Amniotic epithelial cell (primary cell): ENCODE results near the gene AGRN.

Experiments used
- DNase-seq: peaks from one replicate; pipeline ENCODE4 v3.0.0-alpha.2; 2010; ENCODE audit warnings: low read depth

Gene AGRN

DNA sequence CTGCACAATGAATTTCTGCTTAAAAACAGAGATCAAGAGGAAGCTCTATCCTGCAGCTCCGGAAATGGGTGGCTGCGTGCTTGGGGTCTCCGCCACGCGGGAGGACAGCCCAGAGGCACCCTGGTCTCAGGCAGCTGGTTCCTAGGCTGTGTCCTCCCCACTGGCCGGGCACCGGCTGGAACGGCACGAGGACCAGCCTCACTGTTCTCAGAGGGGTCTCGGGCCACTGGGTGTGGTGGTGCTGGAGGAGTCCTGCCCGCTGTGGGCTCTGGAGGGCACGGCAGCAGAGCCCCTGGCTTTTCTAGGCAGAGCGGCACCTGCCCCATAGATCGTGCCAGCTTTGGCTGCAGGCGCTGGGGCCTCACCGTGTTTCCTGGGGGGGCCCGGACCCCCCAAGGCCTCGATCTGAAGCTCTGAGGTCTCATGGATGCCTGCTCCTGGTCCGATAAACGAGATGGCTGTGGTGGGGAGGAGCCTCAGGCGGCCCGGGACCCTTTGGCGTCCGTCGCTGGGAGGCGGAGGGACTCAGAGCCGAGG, 62.4 kb downstream of the AGRN start:
- no peak for DNase-seq

DNA sequence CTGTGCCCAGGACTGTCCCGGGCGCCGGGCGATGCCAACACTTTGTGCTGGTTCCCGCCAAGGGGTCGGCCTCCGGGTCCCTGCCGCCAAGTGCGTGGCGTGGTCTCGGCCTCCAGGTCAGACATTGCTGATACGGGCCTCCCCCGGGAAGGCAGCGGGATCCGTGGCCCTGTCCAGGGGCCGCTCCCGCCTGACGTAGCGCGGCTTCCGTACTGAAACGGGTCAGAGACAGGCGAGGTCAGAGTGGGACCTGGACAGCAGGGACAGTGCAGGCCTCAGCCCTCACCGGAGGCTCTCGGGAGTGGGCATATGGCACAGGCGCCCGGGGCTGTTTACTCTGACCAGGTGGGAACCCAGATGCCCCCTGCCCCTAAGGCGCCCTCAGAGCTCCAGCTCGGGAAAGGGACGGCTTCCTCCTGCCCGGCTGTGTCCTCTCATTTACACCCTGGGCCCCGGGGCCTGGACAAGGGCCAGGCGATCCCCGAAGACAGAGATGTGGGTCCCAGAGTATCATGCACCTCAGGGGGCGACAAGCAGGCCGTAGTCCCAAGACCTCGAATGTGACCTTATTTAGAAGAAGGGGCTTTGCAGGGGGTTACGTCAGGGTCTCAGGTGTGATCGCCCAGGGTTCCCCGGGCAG, 63.0 kb downstream of the AGRN start:
- DNase-seq: no peak

DNA sequence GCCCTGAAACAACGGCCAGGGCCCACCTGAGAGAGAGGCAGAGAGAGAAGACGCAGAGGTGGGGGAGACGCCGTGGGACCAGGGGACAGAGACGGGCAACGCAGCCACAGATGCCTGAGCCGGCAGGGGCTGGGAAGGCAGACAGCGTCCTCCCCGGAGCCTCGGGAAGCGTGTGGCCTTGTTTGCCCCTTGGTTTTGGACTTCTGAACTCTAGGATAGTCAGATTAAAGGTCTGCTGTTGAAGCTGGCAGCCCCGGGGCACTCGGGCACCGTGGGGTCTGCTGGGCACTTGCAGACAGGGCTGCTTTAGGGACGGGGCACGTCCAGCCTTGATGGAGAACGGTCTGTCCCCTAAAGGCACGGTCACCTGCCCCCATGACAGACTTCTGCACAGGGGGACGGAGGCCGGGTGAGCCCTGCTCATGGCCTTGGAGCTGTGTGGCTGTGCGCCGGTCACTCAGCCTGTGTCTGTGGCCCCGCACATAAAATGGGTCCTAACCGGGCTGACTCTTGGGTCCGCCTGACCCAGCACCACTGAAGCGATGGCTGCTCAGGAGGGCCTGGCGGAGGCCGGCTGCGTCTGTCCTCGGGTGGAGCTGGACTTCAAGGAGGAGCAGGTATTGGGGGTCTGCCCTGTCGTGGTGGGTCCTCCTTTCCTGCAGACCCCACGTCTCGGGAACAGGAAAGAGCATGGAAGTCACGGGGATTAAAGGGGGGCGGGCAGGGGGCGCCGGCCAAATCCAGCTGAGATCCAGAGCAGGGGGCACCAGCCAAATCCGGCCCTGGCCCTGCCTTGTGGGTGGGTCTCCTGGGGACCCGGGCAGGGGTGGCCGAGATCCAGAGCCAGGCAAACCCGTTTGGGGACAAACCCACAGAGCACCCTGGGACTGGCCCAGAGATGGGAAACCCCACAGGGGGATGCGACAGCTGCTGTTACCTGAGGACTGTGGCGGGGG, 63.8 kb downstream of the AGRN start:
- DNase-seq: no peak

DNA sequence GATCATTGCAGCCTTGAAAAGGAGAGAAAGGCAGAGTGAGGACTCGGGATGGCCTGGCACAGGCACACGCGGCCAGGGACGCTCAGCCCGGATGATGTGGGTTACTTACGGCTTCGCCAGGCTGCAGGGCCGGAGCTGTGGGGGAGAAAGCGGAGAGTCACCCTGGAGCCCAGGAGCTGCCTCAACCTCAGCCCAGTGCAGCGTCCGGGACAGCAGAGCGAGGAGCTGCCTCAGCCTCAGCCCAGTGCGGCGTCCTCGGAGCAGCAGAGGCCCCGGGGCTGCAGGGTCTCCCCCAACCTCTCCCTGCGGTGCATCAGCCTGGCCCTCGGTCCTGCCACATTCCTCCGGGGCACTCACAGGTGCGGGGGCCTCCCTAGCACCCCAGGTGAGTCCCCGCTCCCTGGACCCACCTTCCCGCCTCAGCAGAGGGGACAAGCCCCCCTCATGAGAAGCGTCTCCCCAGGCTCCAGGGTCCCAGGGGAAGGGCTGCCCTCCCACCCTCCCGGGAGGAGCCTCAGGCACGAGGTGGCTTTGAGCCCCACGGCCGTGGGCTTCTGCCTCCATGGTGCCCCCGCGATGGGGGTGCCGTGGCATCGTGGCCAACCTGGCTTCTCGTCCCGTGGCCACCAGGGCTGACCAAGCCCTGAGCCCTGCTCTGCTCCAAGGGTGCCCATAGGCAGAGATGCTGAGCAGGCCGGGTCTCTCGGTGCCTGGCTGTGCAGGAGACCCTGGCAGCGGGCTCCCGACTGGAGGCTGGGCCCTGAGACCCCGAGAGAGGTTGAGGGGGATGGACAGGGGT, 64.7 kb downstream of the AGRN start:
- DNase-seq: no peak

GRCh38 chr1:1085171-1085841, 65.4 kb downstream of the AGRN start:
- no peak for DNase-seq

- DNase-seq: no peak
Observed at GRCh38 chr1:1085911-1086841, 66.3 kb downstream of the AGRN start.

DNA sequence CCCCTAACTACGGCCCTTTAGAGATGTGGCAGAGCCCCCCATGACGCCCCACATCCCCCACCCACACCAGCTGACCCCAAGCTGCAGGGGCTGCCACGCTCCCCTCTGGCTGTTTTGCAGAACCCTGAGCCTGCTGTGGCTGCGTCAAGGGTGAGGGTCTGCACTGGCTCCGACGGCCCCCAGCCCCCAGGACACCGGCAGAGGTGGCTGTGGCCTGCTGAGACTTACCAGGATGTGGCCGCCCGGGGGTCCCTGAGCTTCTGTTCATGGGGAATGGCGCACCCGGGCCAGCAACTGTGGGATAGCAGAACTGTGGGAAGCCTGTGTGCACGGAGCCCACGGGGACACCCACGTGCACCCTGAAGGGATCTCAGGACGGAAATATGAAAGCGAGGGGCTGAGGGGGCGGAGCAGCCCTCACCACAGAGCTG, 67.0 kb downstream of the AGRN start:
- no peak for DNase-seq

GRCh38 chr1:1087351-1088028, 67.6 kb downstream of the AGRN start:
- no peak for DNase-seq

- DNase-seq: no peak
Observed at GRCh38 chr1:1088029-1088800, 68.3 kb downstream of the AGRN start.

- DNase-seq: no peak
Observed at GRCh38 chr1:1088801-1089680, 69.1 kb downstream of the AGRN start.

DNA sequence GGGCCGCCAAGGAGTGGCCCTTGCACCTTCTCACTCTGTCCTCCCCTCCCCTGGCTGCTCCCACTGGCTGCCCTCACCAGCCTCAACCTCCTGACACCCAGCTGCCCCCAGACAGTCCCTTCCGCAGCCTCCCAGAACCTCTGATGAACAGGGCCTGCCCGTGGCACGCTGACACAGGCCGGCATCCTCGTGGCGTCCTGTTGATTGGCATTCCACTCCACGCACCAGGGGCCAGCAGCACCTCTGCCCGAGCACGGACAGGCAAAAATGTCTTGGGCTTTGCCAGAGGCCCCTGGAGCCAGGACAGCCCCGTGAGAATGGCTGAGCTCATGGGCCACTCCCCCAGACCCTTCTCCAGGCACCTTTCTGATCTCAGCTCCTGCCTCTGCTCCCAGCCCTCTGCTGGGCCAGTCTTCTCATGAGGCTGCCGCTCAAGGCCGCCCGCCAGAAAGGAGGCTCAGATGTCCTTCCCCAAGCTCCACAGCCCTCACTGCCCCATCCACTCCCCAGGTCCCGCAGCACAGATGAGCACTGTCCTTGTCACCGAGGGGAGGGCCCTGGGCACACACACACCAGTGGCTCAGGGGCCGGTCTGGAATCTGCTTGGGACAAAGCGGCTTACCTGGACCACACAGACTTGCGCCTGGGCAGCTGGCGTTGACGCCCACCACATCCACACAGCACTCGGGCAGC, 70.0 kb downstream of the AGRN start:
- DNase-seq: no peak

DNA sequence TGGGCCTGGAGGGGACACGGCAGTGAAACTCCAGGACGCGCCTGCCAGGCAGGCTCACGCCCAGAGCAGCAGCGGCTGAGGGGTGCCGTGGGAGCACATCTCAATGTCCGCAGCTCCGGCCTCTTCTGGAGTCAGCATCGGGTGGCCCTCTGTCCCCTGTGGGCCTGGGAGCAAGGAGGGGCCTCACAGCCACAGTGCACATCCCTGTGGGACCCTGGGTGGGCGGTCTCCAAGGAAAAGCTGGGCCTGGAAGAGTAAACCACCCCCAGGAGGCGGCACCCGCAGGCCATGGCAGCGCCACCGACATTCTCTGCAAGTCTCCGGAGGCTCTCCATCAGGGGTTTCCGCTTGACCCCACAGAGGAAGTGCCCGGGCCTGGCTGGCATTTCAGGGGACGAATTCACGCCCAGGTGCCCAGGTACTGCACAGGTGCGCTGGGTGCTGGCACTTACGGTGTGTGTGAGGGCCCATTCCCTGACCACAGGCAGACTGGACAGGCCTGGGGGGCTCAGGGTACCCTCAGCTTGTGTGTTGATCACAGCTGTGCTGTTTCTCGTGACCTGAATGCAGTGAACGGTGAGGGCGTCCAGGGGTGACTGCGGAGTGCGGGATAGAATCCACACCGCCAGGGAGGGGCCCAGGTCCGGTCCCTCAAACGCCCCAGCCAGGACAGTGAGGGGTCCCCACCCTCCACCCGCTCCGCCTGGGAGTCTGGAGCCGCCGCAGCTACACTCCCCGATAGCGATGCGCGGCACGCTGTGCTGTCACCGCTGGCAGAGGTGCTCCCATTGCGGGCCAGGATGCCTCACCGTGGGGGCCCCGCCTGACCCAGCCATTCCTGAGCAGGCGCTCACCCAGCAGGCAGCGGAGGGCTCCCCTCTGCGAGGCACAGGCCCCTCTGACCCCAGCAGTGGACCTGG, 70.8 kb downstream of the AGRN start:
- DNase-seq: no peak

- no peak for DNase-seq
Observed at GRCh38 chr1:1091344-1092148, 71.6 kb downstream of the AGRN start.

DNA sequence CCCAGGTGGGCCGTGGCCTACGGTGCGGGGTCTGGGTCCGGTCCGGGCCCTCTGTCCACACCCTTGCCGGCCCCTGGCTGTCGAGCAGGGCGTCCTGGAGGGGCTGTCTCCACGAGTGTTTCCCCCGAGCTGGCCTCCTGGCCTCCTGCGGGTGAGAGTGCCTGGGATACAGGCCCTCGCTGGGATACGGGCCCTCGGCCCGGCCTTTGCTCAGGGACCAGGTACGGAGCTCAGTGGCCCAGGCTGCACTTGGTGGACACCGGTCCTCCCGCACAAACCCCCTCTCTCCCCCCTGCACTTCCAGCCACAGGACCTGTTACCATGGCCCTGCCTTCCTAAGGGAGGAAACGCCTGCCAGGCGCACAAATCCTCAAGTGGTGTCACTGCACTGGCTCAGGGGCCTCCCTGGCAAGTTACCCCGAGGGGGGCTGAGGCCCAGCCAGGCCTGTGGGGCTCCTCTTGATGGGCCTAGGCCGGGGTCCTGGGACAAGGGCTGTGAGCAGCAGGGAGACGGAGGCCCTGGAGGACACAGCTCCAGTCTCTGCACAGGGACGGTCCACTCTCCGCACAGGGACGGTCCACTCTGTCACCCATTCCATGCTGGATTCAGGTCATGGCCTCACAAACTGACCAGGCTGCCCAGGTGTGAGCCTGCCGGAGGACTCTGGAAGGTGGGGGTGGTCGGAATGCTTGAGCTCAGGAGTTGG, 72.4 kb downstream of the AGRN start:
- no peak for DNase-seq
